K562 (cell line): Measurements from ENCODE around the gene RNASE8. TPM values are rescaled to one million over a fixed set of nuclear protein-coding genes. Genes with fewer than 3 reads are reported as not detected.

Experiments used
- EHMT2 ChIP-seq: fragments of 450-650 bp; IDR thresholded peaks from 2 replicates; pipeline ENCODE4 v1.6.1; 2018; ENCODE audit warnings: antibody characterized with exemption
- FOXA3 ChIP-seq, 2 experiments: fragments of 450-650 bp in 1 of 2; sonication (generic) in 1 of 2; formaldehyde crosslinking; IDR thresholded peaks in 1 of 2; conservative IDR thresholded peaks in 1 of 2; 2 replicates each; pipeline versions ENCODE4 v1.4.0 to v1.8.0; 2020 to 2022; ENCODE audit warnings: mild to moderate bottlenecking in 2 of 2, missing genetic modification reagents in 1 of 2
- MAZ ChIP-seq, 2 experiments: fragments of 450-650 bp in 1 of 2; sonication (generic) in 1 of 2; formaldehyde crosslinking; IDR thresholded peaks in 1 of 2; conservative IDR thresholded peaks in 1 of 2; 2 replicates each; pipeline versions ENCODE4 v1.4.0 to v1.5.0; 2020; ENCODE audit warnings: mild to moderate bottlenecking in 1 of 2, missing genetic modification reagents in 1 of 2
- RBFOX2 ChIP-seq: fragments of 200-400 bp; formaldehyde crosslinking; IDR thresholded peaks from 2 replicates; pipeline ENCODE4 v1.6.1; 2017; ENCODE audit warnings: low read depth, mild to moderate bottlenecking, low read length, moderate library complexity
- SIN3A ChIP-seq, 2 experiments: fragments of 150-350 bp in 1 of 2; IDR thresholded peaks; 2 replicates each; pipeline ENCODE4 v1.6.1; 2011 to 2016; ENCODE audit warnings: borderline replicate concordance in 2 of 2, low read depth in 2 of 2, low read length in 2 of 2, mild to moderate bottlenecking in 2 of 2, moderate library complexity in 2 of 2; ENCODE audit not compliant: control insufficient read depth in 1 of 2
- ZNF197 ChIP-seq: fragments of 200-800 bp; sonication (Bioruptor generic); IDR thresholded peaks from 2 replicates; pipeline ENCODE4 v1.6.1; 2016; ENCODE audit warnings: low read depth, missing genetic modification characterization, missing compliant biosample characterization
- polyA plus RNA-seq, 8 experiments: library from polyadenylated mRNA; depleted of rRNA in 4 of 8; stranded (reverse) in 5 of 8; unstranded in 3 of 8; fragments of >200 nt; fragmentation: Nextera tagmentation in 2 of 8; fragmentation: Illumina TruSeq in 1 of 8; extraction: Ambion mirVana in 2 of 8; extraction: Trizol in 1 of 8; gene quantifications; 2 replicates each; pipeline versions ENCODE4 v1.2.1 to v1.2.3, GENCODE V29; 2011 to 2014; ENCODE audit warnings: inconsistent platforms in 1 of 8, missing spikeins in 1 of 8
- total RNA-seq, 7 experiments: library from RNA; depleted of rRNA in 6 of 7; stranded (reverse); fragments of >200 nt in 6 of 7; fragmentation: Illumina TruSeq in 2 of 7; extraction: Trizol in 2 of 7; gene quantifications; 2 replicates each; pipeline versions ENCODE4 v1.2.1 to v1.2.3, GENCODE V29; 2011 to 2021; ENCODE audit warnings: low replicate concordance in 1 of 7
- TF ChIP-seq, protein P1 (sequence below): fragments of 250-450 bp; sonication (Bioruptor Pico); IDR thresholded peaks from 2 replicates; pipeline ENCODE4 v1.8.0; 2021; ENCODE audit warnings: moderate library complexity, mild to moderate bottlenecking, inconsistent platforms
- TF ChIP-seq, protein P2 (sequence below), 2 experiments: fragments of 450-650 bp in 1 of 2; sonication (generic) in 1 of 2; formaldehyde crosslinking in 1 of 2; IDR thresholded peaks; 2 replicates each; pipeline versions ENCODE4 v1.7.1 to v1.9.0; 2016 to 2022; ENCODE audit warnings: inconsistent platforms in 1 of 2, mild to moderate bottlenecking in 1 of 2, missing genetic modification reagents in 1 of 2
- TF ChIP-seq, protein P3 (sequence below): sonication (generic); formaldehyde crosslinking; IDR thresholded peaks from 2 replicates; pipeline ENCODE4 v1.8.0; 2022; ENCODE audit warnings: mild to moderate bottlenecking, missing genetic modification reagents
- TF ChIP-seq, protein P4 (sequence below), 2 experiments: fragments of 450-650 bp in 1 of 2; IDR thresholded peaks; 2 replicates each; pipeline ENCODE4 v1.6.1; 2011 to 2017; ENCODE audit warnings: low read depth in 2 of 2, antibody characterized with exemption in 1 of 2, borderline replicate concordance in 1 of 2, low read length in 1 of 2, mild to moderate bottlenecking in 1 of 2, mixed read lengths in 1 of 2; ENCODE audit not compliant: control insufficient read depth in 1 of 2

The RNASE8 gene
- total and polyA plus RNA-seq, 9 of the 15 experiments (the other 6 are each of a cell fraction or from before 2014, with no cell fraction given) = not detected

DNA sequence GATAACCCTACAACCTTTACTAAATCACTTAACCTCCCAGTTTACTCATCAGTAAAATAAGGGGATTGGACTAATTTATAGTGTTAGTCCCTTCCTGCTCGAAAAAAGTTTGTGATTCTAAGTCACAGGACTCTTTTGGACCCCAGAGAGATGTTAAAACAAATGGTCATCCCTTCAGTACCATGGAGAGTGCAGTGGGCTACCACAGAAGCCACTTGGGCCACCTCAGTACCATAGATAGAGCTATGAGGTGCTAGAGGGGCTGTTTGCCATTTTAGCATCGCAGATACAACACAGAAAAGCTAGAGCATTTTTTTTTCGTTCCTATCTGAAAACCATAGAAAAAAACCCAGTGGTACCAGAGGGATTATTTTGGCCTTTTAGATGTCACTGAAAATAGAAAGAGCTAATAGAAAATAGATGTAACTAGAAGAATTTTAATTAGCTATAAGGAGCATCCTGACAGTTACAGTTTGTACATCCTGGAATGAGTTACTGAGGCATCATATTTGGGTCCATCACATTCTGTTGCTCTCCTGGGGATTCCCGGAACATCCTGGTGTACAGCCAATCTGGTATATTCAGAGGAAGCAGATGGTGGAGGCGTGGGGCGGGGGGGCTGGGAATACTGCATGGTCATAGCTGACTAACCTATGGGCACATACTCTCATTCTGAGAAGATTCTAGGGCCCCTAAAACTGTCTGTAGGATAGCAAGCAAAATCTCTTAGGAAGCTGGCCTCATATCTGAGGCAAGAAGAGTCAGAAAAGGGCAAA is 38.0 kb downstream of the RNASE8 start (continued):
- TF ChIP-seq, protein P1, sequence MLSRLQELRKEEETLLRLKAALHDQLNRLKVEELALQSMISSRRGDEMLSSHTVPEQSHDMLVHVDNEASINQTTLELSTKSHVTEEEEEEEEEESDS (CRISPR knock-in tag) = no peak
- TF ChIP-seq FOXA3 (CRISPR knock-in tag; conservative IDR thresholded peaks at IDR 0.05 in 1 of 2, IDR thresholded peaks at IDR 0.05 in 1 of 2) (no peak), EHMT2 (peak; percentile 97), ZNF197 (no peak), SIN3A (IDR thresholded peaks at IDR 0.05; ENCODE audit: borderline replicate concordance in 2 of 2, control insufficient read depth in 1 of 2, low read depth in 2 of 2, low read length in 2 of 2) (peak in 1 of 2 experiments; percentile 59; a peak in 1 of 4 replicates), RBFOX2 (no peak), MAZ (CRISPR knock-in tag; conservative IDR thresholded peaks at IDR 0.05 in 1 of 2, IDR thresholded peaks at IDR 0.05 in 1 of 2) (peak in 1 of 2 experiments; percentile 53; a peak in 1 of 4 replicates)
- TF ChIP-seq, protein P2, sequence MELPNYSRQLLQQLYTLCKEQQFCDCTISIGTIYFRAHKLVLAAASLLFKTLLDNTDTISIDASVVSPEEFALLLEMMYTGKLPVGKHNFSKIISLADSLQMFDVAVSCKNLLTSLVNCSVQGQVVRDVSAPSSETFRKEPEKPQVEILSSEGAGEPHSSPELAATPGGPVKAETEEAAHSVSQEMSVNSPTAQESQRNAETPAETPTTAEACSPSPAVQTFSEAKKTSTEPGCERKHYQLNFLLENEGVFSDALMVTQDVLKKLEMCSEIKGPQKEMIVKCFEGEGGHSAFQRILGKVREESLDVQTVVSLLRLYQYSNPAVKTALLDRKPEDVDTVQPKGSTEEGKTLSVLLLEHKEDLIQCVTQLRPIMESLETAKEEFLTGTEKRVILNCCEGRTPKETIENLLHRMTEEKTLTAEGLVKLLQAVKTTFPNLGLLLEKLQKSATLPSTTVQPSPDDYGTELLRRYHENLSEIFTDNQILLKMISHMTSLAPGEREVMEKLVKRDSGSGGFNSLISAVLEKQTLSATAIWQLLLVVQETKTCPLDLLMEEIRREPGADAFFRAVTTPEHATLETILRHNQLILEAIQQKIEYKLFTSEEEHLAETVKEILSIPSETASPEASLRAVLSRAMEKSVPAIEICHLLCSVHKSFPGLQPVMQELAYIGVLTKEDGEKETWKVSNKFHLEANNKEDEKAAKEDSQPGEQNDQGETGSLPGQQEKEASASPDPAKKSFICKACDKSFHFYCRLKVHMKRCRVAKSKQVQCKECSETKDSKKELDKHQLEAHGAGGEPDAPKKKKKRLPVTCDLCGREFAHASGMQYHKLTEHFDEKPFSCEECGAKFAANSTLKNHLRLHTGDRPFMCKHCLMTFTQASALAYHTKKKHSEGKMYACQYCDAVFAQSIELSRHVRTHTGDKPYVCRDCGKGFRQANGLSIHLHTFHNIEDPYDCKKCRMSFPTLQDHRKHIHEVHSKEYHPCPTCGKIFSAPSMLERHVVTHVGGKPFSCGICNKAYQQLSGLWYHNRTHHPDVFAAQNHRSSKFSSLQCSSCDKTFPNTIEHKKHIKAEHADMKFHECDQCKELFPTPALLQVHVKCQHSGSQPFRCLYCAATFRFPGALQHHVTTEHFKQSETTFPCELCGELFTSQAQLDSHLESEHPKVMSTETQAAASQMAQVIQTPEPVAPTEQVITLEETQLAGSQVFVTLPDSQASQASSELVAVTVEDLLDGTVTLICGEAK (IDR thresholded peaks at IDR 0.05) = peak; percentile 47; the same call in 1 of the 2 replicates
- TF ChIP-seq, protein P2 (CRISPR knock-in tag; IDR thresholded peaks at IDR 0.05) = no peak
- TF ChIP-seq, protein P3, sequence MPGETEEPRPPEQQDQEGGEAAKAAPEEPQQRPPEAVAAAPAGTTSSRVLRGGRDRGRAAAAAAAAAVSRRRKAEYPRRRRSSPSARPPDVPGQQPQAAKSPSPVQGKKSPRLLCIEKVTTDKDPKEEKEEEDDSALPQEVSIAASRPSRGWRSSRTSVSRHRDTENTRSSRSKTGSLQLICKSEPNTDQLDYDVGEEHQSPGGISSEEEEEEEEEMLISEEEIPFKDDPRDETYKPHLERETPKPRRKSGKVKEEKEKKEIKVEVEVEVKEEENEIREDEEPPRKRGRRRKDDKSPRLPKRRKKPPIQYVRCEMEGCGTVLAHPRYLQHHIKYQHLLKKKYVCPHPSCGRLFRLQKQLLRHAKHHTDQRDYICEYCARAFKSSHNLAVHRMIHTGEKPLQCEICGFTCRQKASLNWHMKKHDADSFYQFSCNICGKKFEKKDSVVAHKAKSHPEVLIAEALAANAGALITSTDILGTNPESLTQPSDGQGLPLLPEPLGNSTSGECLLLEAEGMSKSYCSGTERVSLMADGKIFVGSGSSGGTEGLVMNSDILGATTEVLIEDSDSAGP = no peak
- TF ChIP-seq, protein P4, sequence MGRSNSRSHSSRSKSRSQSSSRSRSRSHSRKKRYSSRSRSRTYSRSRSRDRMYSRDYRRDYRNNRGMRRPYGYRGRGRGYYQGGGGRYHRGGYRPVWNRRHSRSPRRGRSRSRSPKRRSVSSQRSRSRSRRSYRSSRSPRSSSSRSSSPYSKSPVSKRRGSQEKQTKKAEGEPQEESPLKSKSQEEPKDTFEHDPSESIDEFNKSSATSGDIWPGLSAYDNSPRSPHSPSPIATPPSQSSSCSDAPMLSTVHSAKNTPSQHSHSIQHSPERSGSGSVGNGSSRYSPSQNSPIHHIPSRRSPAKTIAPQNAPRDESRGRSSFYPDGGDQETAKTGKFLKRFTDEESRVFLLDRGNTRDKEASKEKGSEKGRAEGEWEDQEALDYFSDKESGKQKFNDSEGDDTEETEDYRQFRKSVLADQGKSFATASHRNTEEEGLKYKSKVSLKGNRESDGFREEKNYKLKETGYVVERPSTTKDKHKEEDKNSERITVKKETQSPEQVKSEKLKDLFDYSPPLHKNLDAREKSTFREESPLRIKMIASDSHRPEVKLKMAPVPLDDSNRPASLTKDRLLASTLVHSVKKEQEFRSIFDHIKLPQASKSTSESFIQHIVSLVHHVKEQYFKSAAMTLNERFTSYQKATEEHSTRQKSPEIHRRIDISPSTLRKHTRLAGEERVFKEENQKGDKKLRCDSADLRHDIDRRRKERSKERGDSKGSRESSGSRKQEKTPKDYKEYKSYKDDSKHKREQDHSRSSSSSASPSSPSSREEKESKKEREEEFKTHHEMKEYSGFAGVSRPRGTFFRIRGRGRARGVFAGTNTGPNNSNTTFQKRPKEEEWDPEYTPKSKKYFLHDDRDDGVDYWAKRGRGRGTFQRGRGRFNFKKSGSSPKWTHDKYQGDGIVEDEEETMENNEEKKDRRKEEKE (IDR thresholded peaks at IDR 0.05; ENCODE audit: borderline replicate concordance in 1 of 2, control insufficient read depth in 1 of 2, low read depth in 2 of 2, low read length in 1 of 2) = no peak
